ENCODE results near the gene SNX9. TPM values are rescaled to one million over a fixed set of nuclear protein-coding genes. Genes with fewer than 3 reads are reported as not detected.
A peak's percentile ranks its signal among the peaks of the same experiment; 100 is the strongest.

The SNX9 gene
- total RNA-seq, 2 experiments from 2014 or later: 44.9 to 45.1 TPM

DNA sequence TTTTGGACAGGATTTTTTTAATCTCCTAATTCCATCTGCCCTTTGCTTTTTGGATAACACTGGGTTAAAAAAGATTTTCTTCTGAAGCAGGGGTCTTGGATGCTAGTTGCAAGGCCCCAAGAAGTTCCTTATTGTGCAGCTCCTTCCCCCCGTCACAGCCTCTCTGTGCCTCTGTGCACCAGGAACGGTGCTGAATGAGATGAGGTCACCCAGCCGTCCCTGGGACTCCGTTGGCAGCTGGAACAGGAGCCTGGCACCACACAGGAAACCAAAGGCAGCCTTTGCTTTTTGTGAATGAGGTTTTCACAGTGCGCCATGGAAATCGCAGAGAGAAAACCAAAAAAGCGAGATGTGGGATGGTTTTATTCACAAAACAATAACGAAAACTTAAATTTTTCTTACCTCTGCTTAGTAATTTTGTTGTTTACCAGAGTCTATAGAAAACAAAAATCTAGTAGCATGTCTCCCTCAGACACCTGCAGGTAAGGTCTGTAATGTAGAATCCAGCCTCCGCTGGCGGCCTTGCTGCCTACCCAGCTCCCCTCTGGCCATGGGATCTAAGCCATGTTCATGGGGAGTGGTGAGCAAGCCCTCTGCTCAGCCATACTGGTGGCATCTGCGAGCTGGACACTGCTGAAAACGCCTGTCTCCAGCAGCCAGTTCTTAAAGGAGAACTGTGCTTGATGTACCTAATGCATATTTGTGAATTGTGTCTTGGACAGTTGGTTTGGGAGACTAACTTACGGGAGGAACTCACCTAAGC is 118.2 kb downstream of the SNX9 start:
- POLR2A ChIA-PET: interaction anchor here (0.8 to 1.6 kb wide), 2 partner anchors 186 to 319 kb away, joined by 3 read pairs; no protein-coding TSS in a partner anchor
- peaks cover 76% of the 10 kb centered on the region for H3K36me3 Mint-ChIP-seq (ENCODE audit: low read depth)
- DNase-seq (no peak), ATAC-seq (no peak)
- intact Hi-C loops (cut with micrococcal nuclease): no loop called here
- H3K4me1 Mint-ChIP-seq (ENCODE audit: low read depth): peaks cover 37% of the 10 kb centered on the region
- TF ChIP-seq, protein P1, sequence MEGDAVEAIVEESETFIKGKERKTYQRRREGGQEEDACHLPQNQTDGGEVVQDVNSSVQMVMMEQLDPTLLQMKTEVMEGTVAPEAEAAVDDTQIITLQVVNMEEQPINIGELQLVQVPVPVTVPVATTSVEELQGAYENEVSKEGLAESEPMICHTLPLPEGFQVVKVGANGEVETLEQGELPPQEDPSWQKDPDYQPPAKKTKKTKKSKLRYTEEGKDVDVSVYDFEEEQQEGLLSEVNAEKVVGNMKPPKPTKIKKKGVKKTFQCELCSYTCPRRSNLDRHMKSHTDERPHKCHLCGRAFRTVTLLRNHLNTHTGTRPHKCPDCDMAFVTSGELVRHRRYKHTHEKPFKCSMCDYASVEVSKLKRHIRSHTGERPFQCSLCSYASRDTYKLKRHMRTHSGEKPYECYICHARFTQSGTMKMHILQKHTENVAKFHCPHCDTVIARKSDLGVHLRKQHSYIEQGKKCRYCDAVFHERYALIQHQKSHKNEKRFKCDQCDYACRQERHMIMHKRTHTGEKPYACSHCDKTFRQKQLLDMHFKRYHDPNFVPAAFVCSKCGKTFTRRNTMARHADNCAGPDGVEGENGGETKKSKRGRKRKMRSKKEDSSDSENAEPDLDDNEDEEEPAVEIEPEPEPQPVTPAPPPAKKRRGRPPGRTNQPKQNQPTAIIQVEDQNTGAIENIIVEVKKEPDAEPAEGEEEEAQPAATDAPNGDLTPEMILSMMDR (IDR thresholded peaks at IDR 0.05): no peak
- no peaks in the 10 kb centered on the region for H3K27me3 Mint-ChIP-seq
- CTCF ChIA-PET: interaction anchor here (3.4 kb wide), 1 partner anchor 131 kb away, joined by 10 read pairs; no protein-coding TSS in a partner anchor
- no peak overlapping the region for H3K4me3 Mint-ChIP-seq
- no peaks in the 10 kb centered on the region for H3K9me3 Mint-ChIP-seq
- peak overlapping the region; percentile 38 for H3K27ac Mint-ChIP-seq

DNA sequence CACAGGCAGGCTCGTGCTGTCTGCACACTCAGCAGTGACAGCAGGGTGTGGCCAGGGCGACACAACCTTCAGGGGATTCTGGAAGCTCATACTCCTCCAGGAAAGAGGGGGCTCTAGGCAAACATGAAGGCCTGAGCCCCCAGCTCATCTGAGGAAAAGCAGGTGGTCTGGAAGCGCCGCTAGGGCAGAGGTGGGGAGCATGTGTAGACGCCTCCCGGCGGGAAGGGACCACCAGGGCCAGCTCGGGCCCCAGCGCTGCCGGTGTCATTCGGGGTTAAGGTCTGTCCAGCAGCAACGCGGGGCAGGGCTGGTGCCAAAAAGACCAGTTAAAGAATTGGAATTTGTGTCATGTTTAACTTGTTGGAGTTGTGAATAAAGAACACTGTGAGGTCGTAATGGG is 119.3 kb downstream of the SNX9 start:
- no peak overlapping the region for H3K4me3 Mint-ChIP-seq
- peaks cover 81% of the 10 kb centered on the region for H3K36me3 Mint-ChIP-seq (ENCODE audit: low read depth)
- H3K4me1 Mint-ChIP-seq (ENCODE audit: low read depth): peaks cover 45% of the 10 kb centered on the region
- intact Hi-C loops (cut with micrococcal nuclease): no loop called here
- no peaks in the 10 kb centered on the region for H3K9me3 Mint-ChIP-seq
- TF ChIP-seq, protein P1 (IDR thresholded peaks at IDR 0.05): no peak
- DNase-seq (no peak), ATAC-seq (no peak)
- H3K27me3 Mint-ChIP-seq: no peaks in the 10 kb centered on the region
- ChIA-PET POLR2A (no interaction called here), CTCF (interaction anchor here (3.4 kb wide), 1 partner anchor 130 kb away, joined by 10 read pairs; no protein-coding TSS in a partner anchor)
- peak overlapping the region; percentile 55 for H3K27ac Mint-ChIP-seq

DNA sequence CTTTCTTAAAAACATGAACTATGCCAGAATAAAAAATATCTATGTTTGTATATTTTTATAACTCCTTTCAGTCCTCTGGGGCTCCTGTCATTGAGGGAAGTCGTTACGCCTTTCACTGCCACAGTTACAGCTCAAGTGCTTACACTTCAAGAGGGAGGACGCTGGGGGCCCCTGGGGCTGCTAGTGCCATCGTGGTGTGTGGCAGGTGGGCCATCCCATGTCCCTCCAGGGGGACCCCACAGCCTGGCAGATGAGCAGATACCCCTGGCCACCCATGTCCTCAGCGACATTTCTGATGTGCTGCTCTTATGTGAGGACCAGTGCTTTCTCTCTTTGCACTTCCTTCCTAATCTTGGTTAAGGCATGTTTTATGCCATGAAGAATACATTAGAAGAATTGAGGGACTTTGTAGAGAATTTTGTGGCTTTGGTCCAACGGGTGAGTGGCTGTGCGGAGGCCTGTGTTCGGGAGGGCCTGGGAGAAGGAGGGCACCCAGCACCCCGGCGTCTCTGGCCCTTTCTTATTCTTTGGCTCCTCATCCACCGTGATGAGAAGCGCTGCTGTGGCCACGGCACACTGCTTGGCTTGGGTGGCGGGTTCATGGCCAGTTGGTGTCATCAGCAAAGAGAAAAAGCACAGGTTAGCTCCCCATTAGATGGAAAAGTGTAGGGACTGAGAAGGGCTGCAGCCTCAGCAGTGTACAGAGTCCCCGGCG is 120.4 kb downstream of the SNX9 start:
- peaks cover 81% of the 10 kb centered on the region for H3K36me3 Mint-ChIP-seq (ENCODE audit: low read depth)
- POLR2A ChIA-PET: no interaction called here
- DNase-seq (no peak), ATAC-seq (no peak)
- H3K4me3 Mint-ChIP-seq: no peak overlapping the region
- H3K9me3 Mint-ChIP-seq: no peaks in the 10 kb centered on the region
- intact Hi-C loops (cut with micrococcal nuclease): no loop called here
- H3K27me3 Mint-ChIP-seq: no peaks in the 10 kb centered on the region
- H3K27ac Mint-ChIP-seq: no peak overlapping the region
- CTCF ChIA-PET: interaction anchor here (3.4 kb wide), 1 partner anchor 129 kb away, joined by 10 read pairs; no protein-coding TSS in a partner anchor
- TF ChIP-seq, protein P1 (IDR thresholded peaks at IDR 0.05): no peak
- peaks cover 45% of the 10 kb centered on the region for H3K4me1 Mint-ChIP-seq (ENCODE audit: low read depth)

DNA sequence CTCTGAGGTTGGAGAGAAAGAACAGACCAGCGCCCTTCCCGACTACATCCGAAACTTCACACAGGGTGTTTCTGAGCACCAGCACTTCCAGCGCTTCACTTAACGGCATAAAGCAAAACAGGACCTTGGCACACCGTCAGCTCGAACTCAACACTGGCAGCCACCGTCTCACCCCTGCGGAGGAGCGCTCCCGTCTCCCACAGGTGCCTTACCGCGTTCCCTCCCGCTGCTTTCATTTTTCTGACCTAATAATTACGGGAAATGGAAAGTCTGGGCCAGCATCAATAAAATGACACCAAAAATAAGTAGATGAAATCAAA is 120.9 kb downstream of the SNX9 start:
- TF ChIP-seq, protein P1 (IDR thresholded peaks at IDR 0.05): no peak
- ChIA-PET CTCF (interaction anchor here (0.7 kb wide), 1 partner anchor 187 kb away, joined by 3 read pairs; no protein-coding TSS in a partner anchor), POLR2A (no interaction called here)
- Mint-ChIP-seq H3K4me3 (no peak overlapping the region), H3K36me3 (ENCODE audit: low read depth) (peaks cover 78% of the 10 kb centered on the region), H3K9me3 (peaks cover 4% of the 10 kb centered on the region), H3K27me3 (no peaks in the 10 kb centered on the region), H3K4me1 (ENCODE audit: low read depth) (peaks cover 45% of the 10 kb centered on the region), H3K27ac (peak overlapping the region; percentile 9)
- DNase-seq (no peak), ATAC-seq (no peak)
- intact Hi-C loops (cut with micrococcal nuclease): no loop called here
